ENCODE data around the gene ARVCF. TPM values are rescaled to one million over a fixed set of nuclear protein-coding genes. Genes with fewer than 3 reads are reported as not detected.

The ARVCF gene
- total and polyA plus RNA-seq, 2 experiments from 2014 or later = 40.3 to 55.5 TPM

GRCh38 chr22:19976671-19977070, 40.0 kb downstream of the ARVCF start:
- no peak for TF ChIP-seq CTCF (IDR thresholded peaks at IDR 0.05; ENCODE audit: low read depth, low read length)
- Histone ChIP-seq H3K36me3 (peaks cover 3% of the 10 kb centered on the region), H3K27me3 (no peaks in the 10 kb centered on the region), H3K9me3 (ENCODE audit: low read depth) (no peaks in the 10 kb centered on the region), H3K4me3 (no peak overlapping the region), H3K27ac (no peak overlapping the region), H3K4me1 (ENCODE audit: low read depth) (no peaks in the 10 kb centered on the region)
- DNase-seq (ENCODE audit: low read depth in 1 of 2, low spot score in 1 of 2) = no peak

GRCh38 chr22:19975707-19976035, 41.0 kb downstream of the ARVCF start:
- TF ChIP-seq CTCF (IDR thresholded peaks at IDR 0.05; ENCODE audit: low read depth, low read length) = no peak
- no peaks in the 10 kb centered on the region for H3K4me1 ChIP-seq (ENCODE audit: low read depth)
- no peak overlapping the region for H3K27ac ChIP-seq
- H3K9me3 ChIP-seq (ENCODE audit: low read depth) = no peaks in the 10 kb centered on the region
- H3K27me3 ChIP-seq = no peaks in the 10 kb centered on the region
- H3K4me3 ChIP-seq = no peak overlapping the region
- H3K36me3 ChIP-seq = peaks cover 3% of the 10 kb centered on the region
- no peak for DNase-seq (ENCODE audit: low read depth in 1 of 2, low spot score in 1 of 2)

GRCh38 chr22:19974935-19975706, 41.5 kb downstream of the ARVCF start:
- H3K9me3 ChIP-seq (ENCODE audit: low read depth) = no peaks in the 10 kb centered on the region
- H3K36me3 ChIP-seq = peaks cover 3% of the 10 kb centered on the region
- DNase-seq (ENCODE audit: low read depth in 1 of 2, low spot score in 1 of 2) = no peak
- H3K4me1 ChIP-seq (ENCODE audit: low read depth) = no peaks in the 10 kb centered on the region
- H3K27me3 ChIP-seq = no peaks in the 10 kb centered on the region
- H3K27ac ChIP-seq = no peak overlapping the region
- no peak overlapping the region for H3K4me3 ChIP-seq
- TF ChIP-seq CTCF (IDR thresholded peaks at IDR 0.05; ENCODE audit: low read depth, low read length) = no peak

DNA sequence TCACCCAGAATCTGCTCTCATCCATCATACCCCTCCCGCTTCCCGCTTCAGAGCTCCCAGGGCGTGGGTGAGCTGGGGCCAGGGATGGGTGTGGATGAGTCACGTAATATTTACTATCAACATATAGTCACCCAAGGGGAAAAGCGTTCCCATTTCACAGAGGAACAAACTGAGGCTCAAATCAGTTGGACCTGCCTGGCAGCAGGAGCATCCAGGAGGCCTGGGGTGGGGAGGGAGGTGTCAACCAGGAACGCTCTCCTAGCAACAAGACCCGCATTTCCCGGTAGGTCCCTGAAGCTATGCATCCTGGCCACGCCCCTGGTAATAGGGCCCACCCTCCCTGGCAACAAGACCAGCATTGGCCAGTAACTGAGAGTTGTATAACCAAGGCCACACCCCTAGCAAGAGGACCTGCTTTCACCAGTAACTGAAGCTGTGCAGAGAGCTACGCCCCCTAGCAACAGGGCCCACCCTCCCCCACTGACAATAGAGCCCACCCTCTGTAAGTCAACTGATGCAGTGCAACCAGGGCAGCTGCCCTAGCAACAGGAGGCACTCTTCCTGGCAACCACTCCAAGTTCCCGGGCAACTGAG, 42.3 kb downstream of the ARVCF start:
- Histone ChIP-seq H3K27ac (no peak overlapping the region), H3K9me3 (ENCODE audit: low read depth) (no peaks in the 10 kb centered on the region), H3K36me3 (no peaks in the 10 kb centered on the region), H3K4me1 (ENCODE audit: low read depth) (no peaks in the 10 kb centered on the region), H3K4me3 (no peak overlapping the region), H3K27me3 (no peaks in the 10 kb centered on the region)
- TF ChIP-seq CTCF (IDR thresholded peaks at IDR 0.05; ENCODE audit: low read depth, low read length) = no peak
- peak; percentile 62 to 68 for DNase-seq (ENCODE audit: low read depth in 1 of 2, low spot score in 1 of 2)

DNA sequence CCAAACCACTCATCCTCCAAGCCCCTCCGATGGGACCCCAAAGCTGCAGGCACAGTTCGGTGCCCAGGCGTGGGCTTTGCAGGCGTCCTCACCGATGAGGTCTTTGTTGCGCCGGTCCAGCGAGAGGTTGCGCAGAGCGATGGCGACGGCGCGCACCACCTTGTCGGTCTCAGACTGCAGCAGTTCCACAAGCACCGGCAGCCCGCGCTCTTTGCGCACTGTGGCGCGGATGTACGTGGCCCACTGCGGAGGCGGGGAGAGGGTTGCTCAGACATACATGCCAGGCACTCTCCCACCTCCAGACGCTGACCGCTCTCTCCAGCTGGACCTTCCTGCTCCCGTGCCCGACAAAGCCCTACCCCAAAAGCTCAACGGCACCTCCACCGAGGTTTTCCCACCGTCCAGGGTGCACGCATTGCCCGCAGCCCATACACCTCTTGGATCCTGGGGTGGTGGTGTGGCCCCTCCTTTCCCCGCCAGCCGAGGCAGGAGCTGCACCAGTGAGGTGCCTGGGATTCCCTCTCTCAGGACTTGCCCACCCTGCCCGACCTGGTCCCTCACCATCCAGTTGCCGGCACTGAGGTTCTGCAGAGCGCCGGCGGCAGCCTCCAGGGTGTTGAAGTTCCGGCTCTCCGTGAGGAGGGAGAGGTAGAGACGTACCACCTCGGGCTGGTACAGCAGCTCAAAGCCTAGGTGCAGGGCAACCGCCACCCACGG, 42.9 kb downstream of the ARVCF start:
- no peaks in the 10 kb centered on the region for H3K36me3 ChIP-seq
- no peaks in the 10 kb centered on the region for H3K27me3 ChIP-seq
- H3K4me1 ChIP-seq (ENCODE audit: low read depth) = no peaks in the 10 kb centered on the region
- H3K9me3 ChIP-seq (ENCODE audit: low read depth) = no peaks in the 10 kb centered on the region
- H3K4me3 ChIP-seq = no peak overlapping the region
- TF ChIP-seq CTCF (IDR thresholded peaks at IDR 0.05; ENCODE audit: low read depth, low read length) = no peak
- DNase-seq (ENCODE audit: low read depth in 1 of 2, low spot score in 1 of 2) = no peak
- no peak overlapping the region for H3K27ac ChIP-seq
